IPS-18a (cell line): ENCODE measurements around the gene CYB5RL.
"Not testable (repeated sequence)": the region's sequence is repeated elsewhere in the genome, so short reads cannot be mapped to it uniquely, and the experiment has no call there.

Experiments used
- H3K27ac ChIP-seq: one replicate; pipeline ENCODE4 v1.5.1; 2013; ENCODE audit warnings: low read length
- H3K27me3 ChIP-seq: one replicate; pipeline ENCODE4 v1.6.1; 2013; ENCODE audit warnings: mild to moderate bottlenecking, low read length; ENCODE audit not compliant: control insufficient read depth, insufficient read depth
- H3K36me3 ChIP-seq: one replicate; pipeline ENCODE4 v1.6.1; 2013; ENCODE audit warnings: low read depth, low read length; ENCODE audit not compliant: control insufficient read depth
- H3K4me1 ChIP-seq: one replicate; pipeline ENCODE4 v1.6.1; 2013; ENCODE audit warnings: low read depth, low read length; ENCODE audit not compliant: control insufficient read depth
- H3K4me3 ChIP-seq: one replicate; pipeline ENCODE4 v1.5.1; 2013; ENCODE audit warnings: low read length
- H3K9ac ChIP-seq: one replicate; pipeline ENCODE4 v1.6.1; 2013; ENCODE audit warnings: mild to moderate bottlenecking, low read length, moderate library complexity
- H3K9me3 ChIP-seq: one replicate; pipeline ENCODE4 v1.6.1; 2013; ENCODE audit warnings: low read depth, low read length; ENCODE audit not compliant: control insufficient read depth

CYB5RL gene

DNA sequence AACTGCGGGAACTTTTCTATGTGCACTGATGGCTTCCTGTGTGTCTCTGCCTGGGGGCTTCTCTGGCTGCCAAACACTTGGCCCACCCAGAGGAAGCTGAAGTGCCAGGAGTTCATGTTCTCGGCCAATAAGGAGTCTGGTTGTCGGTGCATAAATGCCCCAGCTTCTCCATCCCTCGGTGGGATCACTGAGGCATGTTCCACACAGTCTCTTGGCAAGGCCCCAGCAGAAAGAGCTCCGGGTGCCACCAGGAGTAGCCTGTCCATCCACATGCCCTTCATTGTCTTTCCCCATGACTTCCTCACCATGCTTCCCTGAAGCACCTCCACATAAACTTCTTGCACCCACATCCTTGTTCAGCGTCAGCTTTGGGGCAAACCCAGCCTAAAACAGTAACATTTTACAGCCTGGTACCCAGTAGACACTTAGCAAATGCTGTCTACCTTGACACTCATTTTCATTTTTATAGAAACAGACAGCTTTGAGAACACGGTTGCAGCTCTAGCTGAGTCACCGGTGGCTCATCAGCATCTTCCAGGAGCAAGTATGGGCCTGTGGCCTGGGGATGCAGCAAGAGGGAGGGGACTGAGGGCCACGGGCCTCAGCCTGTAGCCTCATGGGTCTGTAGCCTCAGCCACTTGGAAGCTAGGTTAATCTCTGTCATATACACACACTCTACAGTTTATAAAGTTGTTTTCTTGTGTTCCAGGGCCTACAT lies 32.2 kb downstream of the CYB5RL start:
- Histone ChIP-seq H3K9ac (no peak overlapping the region), H3K4me1 (no peaks in the 10 kb centered on the region), H3K4me3 (no peak overlapping the region), H3K27ac (no peak overlapping the region), H3K27me3 (no peaks in the 10 kb centered on the region), H3K36me3 (no peaks in the 10 kb centered on the region), H3K9me3 (no peaks in the 10 kb centered on the region)

DNA sequence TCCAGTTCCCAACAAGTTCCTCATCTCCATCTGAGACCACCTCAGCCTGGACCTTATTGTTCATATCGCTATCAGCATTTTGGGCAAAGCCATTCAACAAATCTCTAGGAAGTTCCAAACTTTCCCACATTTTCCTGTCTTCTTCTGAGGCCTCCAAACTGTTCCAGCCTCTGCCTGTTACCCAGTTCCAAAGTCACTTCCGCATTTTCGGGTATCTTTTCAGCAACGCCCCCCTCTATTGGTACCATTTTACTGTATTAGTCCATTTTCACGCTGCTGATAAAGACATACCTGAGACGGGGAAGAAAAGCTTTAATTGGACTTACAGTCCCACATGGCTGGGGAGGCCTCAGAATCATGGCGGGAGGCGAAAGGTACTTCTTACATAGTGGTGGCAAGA lies 33.5 kb downstream of the CYB5RL start:
- not testable (repeated sequence) for H3K9ac ChIP-seq, H3K27ac ChIP-seq, H3K4me1 ChIP-seq

DNA sequence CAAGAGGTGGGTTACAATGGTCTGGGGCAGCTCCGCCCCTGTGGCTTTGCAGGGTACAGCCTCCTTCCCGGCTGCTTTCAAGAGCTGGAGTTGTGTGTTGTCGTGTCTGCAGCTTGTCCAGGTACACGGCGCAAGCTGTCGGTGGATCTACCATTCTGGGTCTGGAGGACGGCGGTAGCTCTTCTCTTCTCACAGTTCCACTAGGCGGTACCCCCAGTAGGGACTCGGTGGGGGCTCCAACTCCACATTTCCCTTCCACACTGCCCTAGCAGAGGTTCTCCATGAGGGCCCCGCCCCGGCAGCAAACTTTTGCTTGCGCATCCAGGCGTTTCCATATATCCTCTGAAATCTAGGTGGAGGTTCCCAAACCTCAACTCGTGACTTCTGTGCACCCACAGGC lies 34.7 kb downstream of the CYB5RL start:
- no peaks in the 10 kb centered on the region for H3K4me1 ChIP-seq
- no peaks in the 10 kb centered on the region for H3K9me3 ChIP-seq
- H3K27ac ChIP-seq = no peak overlapping the region
- H3K4me3 ChIP-seq = no peak overlapping the region
- H3K27me3 ChIP-seq = no peaks in the 10 kb centered on the region
- H3K9ac ChIP-seq = no peak overlapping the region
- H3K36me3 ChIP-seq = no peaks in the 10 kb centered on the region

More for the DNA sequence above, 33.5 kb downstream of the CYB5RL start:
- H3K4me3 ChIP-seq, H3K36me3 ChIP-seq, H3K27me3 ChIP-seq, H3K9me3 ChIP-seq: not testable (repeated sequence)

DNA sequence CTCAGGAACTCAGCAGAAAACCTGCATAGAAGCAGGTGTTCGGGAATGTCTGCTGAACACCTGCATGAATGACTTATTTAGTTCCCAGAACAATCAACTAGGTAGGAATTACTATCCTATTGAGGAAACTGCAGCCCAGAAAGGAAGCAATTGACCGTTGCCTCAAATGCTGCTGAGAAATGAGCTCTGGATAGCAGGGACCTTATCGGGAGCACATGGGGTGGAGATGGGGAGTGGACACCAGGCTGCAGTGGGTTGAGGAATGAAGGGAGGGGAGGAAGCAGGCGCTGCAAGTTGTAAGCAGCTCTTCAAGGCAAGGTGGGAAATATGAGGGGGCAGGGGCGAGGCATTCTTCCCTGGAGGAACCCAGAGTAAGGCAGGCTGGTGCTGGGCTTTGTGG lies 36.3 kb downstream of the CYB5RL start:
- Histone ChIP-seq H3K27me3 (no peaks in the 10 kb centered on the region), H3K9ac (no peak overlapping the region), H3K4me1 (no peaks in the 10 kb centered on the region), H3K36me3 (no peaks in the 10 kb centered on the region), H3K9me3 (no peaks in the 10 kb centered on the region), H3K27ac (no peak overlapping the region), H3K4me3 (no peak overlapping the region)

DNA sequence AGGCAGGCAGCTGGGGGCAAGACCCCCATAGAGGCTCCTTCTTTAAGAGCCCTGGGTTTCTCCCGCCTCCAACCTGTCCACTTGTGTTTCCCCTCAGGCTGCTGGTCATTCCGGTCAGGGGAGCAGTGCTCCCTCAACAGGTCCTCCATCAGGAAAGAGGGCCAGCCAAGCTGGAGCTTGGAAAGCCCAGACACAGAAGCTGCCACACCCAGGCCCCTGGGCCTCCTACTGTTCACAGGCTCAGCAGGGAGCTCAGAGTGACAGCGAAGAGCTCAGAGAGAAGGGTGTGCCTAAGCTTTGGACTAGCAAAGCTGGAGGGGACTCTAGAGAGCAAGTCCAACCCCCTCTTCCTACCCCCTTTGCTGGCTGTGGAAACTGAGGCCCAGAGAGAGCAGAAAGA lies 36.8 kb downstream of the CYB5RL start:
- H3K27me3 ChIP-seq = no peaks in the 10 kb centered on the region
- H3K36me3 ChIP-seq = no peaks in the 10 kb centered on the region
- no peaks in the 10 kb centered on the region for H3K4me1 ChIP-seq
- no peaks in the 10 kb centered on the region for H3K9me3 ChIP-seq
- no peak overlapping the region for H3K27ac ChIP-seq
- no peak overlapping the region for H3K4me3 ChIP-seq
- no peak overlapping the region for H3K9ac ChIP-seq

DNA sequence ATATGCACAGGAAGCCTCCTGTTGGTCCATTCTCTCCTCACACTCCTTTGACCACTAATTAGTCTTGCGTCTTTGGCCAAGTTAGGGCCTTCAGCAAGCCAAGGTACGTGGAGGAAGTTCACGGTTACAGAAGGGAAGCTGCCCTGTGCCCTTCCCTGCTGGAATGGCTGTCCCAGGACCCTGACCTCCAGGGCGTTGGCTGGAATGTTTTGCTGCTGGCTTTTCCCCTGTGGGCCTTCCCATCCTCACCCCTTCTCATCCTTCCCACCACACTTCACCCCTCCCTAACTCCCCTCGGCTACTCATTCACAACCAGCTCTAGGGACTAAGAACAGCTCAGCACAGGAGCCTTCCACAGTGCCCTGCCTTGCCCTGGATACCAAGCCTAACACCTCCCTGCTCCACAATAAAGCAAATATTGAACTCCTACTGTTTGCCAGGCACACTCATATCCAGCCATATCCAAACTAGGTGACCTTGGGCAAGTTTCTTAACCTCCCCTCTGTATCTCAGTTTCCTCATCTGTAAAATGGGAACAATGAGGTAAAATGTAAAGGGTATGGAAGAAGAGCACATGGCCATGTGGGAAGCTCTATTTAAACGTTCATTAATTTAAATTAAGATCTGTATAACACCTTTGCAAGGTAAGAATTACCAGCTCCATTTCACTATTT lies 38.2 kb downstream of the CYB5RL start:
- Histone ChIP-seq H3K27ac (no peak overlapping the region), H3K4me3 (no peak overlapping the region), H3K9ac (no peak overlapping the region), H3K27me3 (no peaks in the 10 kb centered on the region), H3K36me3 (no peaks in the 10 kb centered on the region), H3K9me3 (no peaks in the 10 kb centered on the region), H3K4me1 (no peaks in the 10 kb centered on the region)

DNA sequence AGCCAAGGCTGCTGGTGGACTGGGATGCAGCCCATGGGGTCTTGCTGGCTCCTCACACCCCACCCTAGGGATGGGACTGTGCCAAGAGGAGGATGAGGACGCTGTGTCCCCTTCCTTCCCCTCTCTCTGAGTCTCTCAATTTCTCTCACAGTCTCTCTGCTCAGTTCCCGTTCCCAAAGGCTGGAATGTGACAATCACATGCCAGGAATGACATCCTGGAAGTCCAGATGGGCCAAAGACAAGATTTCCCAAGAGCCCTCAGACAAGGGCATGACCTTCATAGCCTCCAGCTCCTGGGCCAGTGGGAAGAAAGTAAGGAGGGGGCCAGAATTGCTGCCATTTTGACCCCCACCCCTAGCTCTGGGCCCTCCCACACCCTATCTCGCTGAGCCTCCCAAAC lies 39.5 kb downstream of the CYB5RL start:
- no peak overlapping the region for H3K4me3 ChIP-seq
- H3K9me3 ChIP-seq = no peaks in the 10 kb centered on the region
- no peaks in the 10 kb centered on the region for H3K27me3 ChIP-seq
- H3K27ac ChIP-seq = no peak overlapping the region
- no peak overlapping the region for H3K9ac ChIP-seq
- no peaks in the 10 kb centered on the region for H3K4me1 ChIP-seq
- H3K36me3 ChIP-seq = no peaks in the 10 kb centered on the region

DNA sequence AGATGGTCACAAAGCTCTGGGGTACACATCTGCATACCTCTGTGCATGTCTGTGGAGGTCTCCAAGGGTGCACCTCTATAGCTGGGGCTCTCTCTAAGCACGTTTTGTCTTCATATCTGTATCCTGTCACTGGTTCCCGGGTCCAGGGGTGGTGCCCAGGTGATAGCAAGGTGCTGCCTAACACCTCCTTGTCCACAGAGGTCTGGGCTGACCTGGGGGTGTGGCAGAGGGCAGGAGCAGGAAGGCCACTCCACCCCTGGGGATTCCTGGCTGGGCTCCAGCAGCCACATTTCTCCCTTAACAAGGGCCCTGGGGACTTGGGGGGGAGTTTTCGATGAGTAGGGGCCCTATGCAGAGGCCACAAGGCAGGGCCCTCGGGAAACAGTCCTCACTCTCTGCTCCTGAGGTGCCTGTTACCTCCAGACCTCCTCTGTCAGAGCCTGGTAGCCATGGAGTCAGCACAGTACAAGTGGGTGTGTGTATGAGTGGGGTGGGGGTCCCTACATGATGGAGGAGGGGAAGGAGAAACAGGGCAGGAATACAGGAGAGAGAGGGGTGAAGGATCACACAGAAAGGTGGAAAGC lies 40.0 kb downstream of the CYB5RL start:
- Histone ChIP-seq H3K27me3 (no peaks in the 10 kb centered on the region), H3K9ac (no peak overlapping the region), H3K4me3 (no peak overlapping the region), H3K36me3 (no peaks in the 10 kb centered on the region), H3K9me3 (no peaks in the 10 kb centered on the region), H3K4me1 (no peaks in the 10 kb centered on the region), H3K27ac (no peak overlapping the region)

DNA sequence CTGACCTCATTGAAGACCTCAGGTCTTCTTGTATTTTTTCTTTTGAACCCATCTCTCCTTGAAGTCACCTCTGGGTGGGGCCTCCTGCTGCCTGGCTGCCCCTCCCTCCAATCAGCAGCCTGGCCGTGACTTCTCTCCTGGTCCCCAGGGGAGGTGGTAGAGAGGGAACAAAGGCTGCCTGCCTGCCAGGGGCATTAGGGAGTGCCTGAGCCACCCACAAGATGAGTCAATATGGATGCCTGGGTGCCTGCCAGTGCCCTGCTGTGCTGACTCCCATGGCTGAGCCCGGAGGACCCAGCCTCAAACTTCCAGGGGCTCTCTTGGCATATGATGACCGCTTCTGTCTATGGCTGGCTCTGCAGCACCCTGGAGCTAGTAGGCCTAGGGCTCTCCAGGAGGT lies 41.8 kb downstream of the CYB5RL start:
- H3K36me3 ChIP-seq = no peaks in the 10 kb centered on the region
- no peak overlapping the region for H3K27ac ChIP-seq
- H3K9ac ChIP-seq = no peak overlapping the region
- H3K4me3 ChIP-seq = no peak overlapping the region
- no peaks in the 10 kb centered on the region for H3K9me3 ChIP-seq
- peaks cover 10% of the 10 kb centered on the region for H3K4me1 ChIP-seq
- no peaks in the 10 kb centered on the region for H3K27me3 ChIP-seq

DNA sequence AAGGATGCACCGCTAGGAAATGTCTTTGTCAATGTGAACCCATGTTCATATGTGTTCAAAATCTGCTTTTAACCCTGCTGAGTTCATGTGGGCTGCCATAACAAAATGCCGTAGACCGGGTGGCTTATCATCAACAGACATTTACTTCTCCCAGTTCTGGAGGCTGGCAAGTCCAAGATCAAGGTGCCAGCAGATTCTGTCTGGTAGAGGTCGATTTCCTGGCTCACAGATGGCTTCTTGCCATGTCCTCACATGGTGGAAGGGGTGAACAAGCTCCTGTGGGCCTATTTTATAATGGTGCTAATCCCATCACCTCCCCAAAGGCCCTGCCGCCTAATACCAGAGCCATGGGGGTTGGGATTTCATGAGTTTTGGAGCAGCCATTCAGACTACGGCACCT lies 42.4 kb downstream of the CYB5RL start:
- H3K9me3 ChIP-seq = no peaks in the 10 kb centered on the region
- H3K27me3 ChIP-seq = no peaks in the 10 kb centered on the region
- no peak overlapping the region for H3K27ac ChIP-seq
- H3K4me3 ChIP-seq = no peak overlapping the region
- no peaks in the 10 kb centered on the region for H3K36me3 ChIP-seq
- peaks cover 10% of the 10 kb centered on the region for H3K4me1 ChIP-seq
- H3K9ac ChIP-seq = no peak overlapping the region

DNA sequence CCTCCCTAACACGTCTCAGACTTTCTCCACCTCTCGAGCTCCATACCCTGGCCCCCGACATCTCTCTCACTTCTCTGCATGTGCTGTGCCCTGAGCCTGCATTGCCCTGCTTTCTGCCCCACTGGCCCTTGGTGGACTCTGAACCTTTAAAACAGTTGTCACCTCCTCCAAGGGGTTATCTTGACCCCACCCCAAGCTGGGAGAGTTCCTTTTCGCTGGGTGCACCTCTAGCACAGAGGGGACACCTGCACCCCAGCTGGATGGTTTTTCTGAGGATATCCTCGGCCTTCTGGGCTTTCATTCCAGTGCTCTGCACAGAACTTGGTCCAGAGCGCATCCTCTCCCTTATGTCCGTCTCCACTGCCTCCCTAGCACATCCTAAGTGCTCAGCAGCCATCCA lies 42.8 kb downstream of the CYB5RL start:
- H3K36me3 ChIP-seq = no peaks in the 10 kb centered on the region
- no peaks in the 10 kb centered on the region for H3K9me3 ChIP-seq
- no peak overlapping the region for H3K9ac ChIP-seq

DNA sequence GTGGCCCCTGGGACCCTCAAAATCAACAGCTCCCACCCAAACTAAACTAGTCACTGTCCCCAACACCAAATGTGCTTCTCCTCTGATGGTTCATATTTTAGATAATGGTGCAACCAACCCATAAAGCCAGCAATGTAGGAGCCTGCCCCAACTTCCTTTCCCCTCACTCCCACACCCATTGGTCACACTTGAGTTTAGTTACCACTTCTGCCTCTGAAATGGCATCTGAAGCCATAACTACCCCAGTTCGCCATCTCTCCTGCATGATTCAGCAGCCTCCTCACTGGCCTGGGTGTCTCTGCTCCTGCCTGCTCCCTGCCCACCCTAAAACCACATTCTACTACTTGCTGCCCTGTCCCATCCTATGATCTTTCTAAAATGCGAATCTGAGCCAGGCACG lies 43.6 kb downstream of the CYB5RL start:
- Histone ChIP-seq H3K4me3 (no peak overlapping the region), H3K27ac (no peak overlapping the region), H3K9me3 (no peaks in the 10 kb centered on the region), H3K36me3 (no peaks in the 10 kb centered on the region), H3K9ac (no peak overlapping the region), H3K27me3 (no peaks in the 10 kb centered on the region), H3K4me1 (peaks cover 10% of the 10 kb centered on the region)

More for the DNA sequence above, 42.8 kb downstream of the CYB5RL start:
- Histone ChIP-seq H3K4me3 (no peak overlapping the region), H3K27ac (no peak overlapping the region), H3K27me3 (no peaks in the 10 kb centered on the region), H3K4me1 (peaks cover 10% of the 10 kb centered on the region)
